H9 (cell line): ENCODE results near the gene TMEM35B. TPM values are rescaled to one million over a fixed set of nuclear protein-coding genes. Genes with fewer than 3 reads are reported as not detected.

Experiments
- DNase-seq: peaks from one replicate; pipeline ENCODE4 v3.0.0-alpha.2; 2017
- H2AFZ ChIP-seq: one replicate; pipeline ENCODE4 v1.6.1; 2013; ENCODE audit warnings: mild to moderate bottlenecking, low read length, control low read depth, moderate library complexity
- H2AK5ac ChIP-seq: 2 replicates; pipeline ENCODE4 v1.6.1; 2013; ENCODE audit warnings: low read length, control low read depth, mixed read lengths; ENCODE audit not compliant: insufficient read length
- H2BK120ac ChIP-seq: one replicate; pipeline ENCODE4 v1.6.1; 2013; ENCODE audit warnings: low read depth, mild to moderate bottlenecking, low read length, control low read depth, inconsistent platforms; ENCODE audit not compliant: poor library complexity, severe bottlenecking
- H2BK12ac ChIP-seq: 2 replicates; pipeline ENCODE4 v1.6.1; 2013; ENCODE audit warnings: low read length, control low read depth, mixed read lengths, low read depth; ENCODE audit not compliant: insufficient read length
- H2BK15ac ChIP-seq: 2 replicates; pipeline ENCODE4 v1.6.1; 2013; ENCODE audit warnings: low read depth, low read length, control low read depth
- H2BK20ac ChIP-seq: one replicate; pipeline ENCODE4 v1.6.1; 2013; ENCODE audit warnings: low read depth, mild to moderate bottlenecking, low read length, control low read depth, inconsistent platforms; ENCODE audit not compliant: poor library complexity, severe bottlenecking
- H2BK5ac ChIP-seq: 2 replicates; pipeline ENCODE4 v1.6.1; 2013; ENCODE audit warnings: low read length, control low read depth, mixed read lengths; ENCODE audit not compliant: insufficient read length
- H3K14ac ChIP-seq: 2 replicates; pipeline ENCODE4 v1.6.1; 2013; ENCODE audit warnings: low read length, control low read depth; ENCODE audit not compliant: insufficient read depth
- H3K18ac ChIP-seq: 2 replicates; pipeline ENCODE4 v1.6.1; 2013; ENCODE audit warnings: low read depth, mild to moderate bottlenecking, mixed read lengths, low read length, control low read depth; ENCODE audit not compliant: insufficient read length
- H3K23ac ChIP-seq: 2 replicates; pipeline ENCODE4 v1.6.1; 2013; ENCODE audit warnings: low read length, control low read depth, mixed read lengths, low read depth; ENCODE audit not compliant: insufficient read length
- H3K23me2 ChIP-seq: 2 replicates; pipeline ENCODE4 v1.6.1; 2013; ENCODE audit warnings: low read depth, mild to moderate bottlenecking, mixed read lengths, low read length, control low read depth; ENCODE audit not compliant: insufficient read length, poor library complexity, severe bottlenecking
- H3K27ac ChIP-seq: 2 replicates; pipeline ENCODE4 v1.5.1; 2013; ENCODE audit warnings: low read length, control low read depth, mixed read lengths, low read depth; ENCODE audit not compliant: insufficient read length
- H3K27me3 ChIP-seq: 2 replicates; pipeline ENCODE4 v1.6.1; 2013; ENCODE audit warnings: low read length, control low read depth, inconsistent platforms; ENCODE audit not compliant: insufficient read depth
- H3K4ac ChIP-seq: 2 replicates; pipeline ENCODE4 v1.6.1; 2013; ENCODE audit warnings: low read depth, mild to moderate bottlenecking, control low read depth, inconsistent platforms, low read length, moderate library complexity
- H3K4me1 ChIP-seq: 2 replicates; pipeline ENCODE4 v1.6.1; 2013; ENCODE audit warnings: low read length, control low read depth, inconsistent platforms; ENCODE audit not compliant: insufficient read depth
- H3K4me2 ChIP-seq: 2 replicates; pipeline ENCODE4 v1.6.1; 2013; ENCODE audit warnings: low read length, control low read depth, mixed read lengths; ENCODE audit not compliant: insufficient read length, insufficient read depth
- H3K56ac ChIP-seq: 2 replicates; pipeline ENCODE4 v1.6.1; 2013; ENCODE audit warnings: low read depth, mild to moderate bottlenecking, mixed read lengths, low read length, control low read depth; ENCODE audit not compliant: insufficient read length
- H3K79me1 ChIP-seq: 2 replicates; pipeline ENCODE4 v1.6.1; 2013; ENCODE audit warnings: low read depth, mild to moderate bottlenecking, moderate library complexity, low read length, control low read depth, inconsistent platforms; ENCODE audit not compliant: insufficient read depth, poor library complexity, severe bottlenecking
- H3K79me2 ChIP-seq: 2 replicates; pipeline ENCODE4 v1.6.1; 2013; ENCODE audit warnings: low read length, control low read depth, inconsistent platforms; ENCODE audit not compliant: insufficient read depth
- H3K9ac ChIP-seq: 2 replicates; pipeline ENCODE4 v1.6.1; 2013; ENCODE audit warnings: low read length, control low read depth, mixed read lengths; ENCODE audit not compliant: insufficient read length; ENCODE audit errors: extremely low read depth
- H3K9me3 ChIP-seq: one replicate; pipeline ENCODE4 v1.6.1; 2013; ENCODE audit warnings: low read depth, low read length, inconsistent platforms; ENCODE audit not compliant: control insufficient read depth
- H3T11ph ChIP-seq: one replicate; pipeline ENCODE4 v1.6.1; 2013; ENCODE audit warnings: mild to moderate bottlenecking, low read length, control low read depth, inconsistent platforms
- H4K20me1 ChIP-seq: one replicate; pipeline ENCODE4 v1.6.1; 2013; ENCODE audit not compliant: control insufficient read depth, insufficient read length, insufficient read depth
- H4K5ac ChIP-seq: 2 replicates; pipeline ENCODE4 v1.6.1; 2013; ENCODE audit warnings: low read depth, mild to moderate bottlenecking, mixed read lengths, low read length, control low read depth; ENCODE audit not compliant: insufficient read length
- H4K8ac ChIP-seq: replicated peaks from 2 replicates; pipeline ENCODE4 v1.6.1; 2013; ENCODE audit warnings: low read length, control low read depth, mixed read lengths, low read depth; ENCODE audit not compliant: insufficient read length
- H4K91ac ChIP-seq: 2 replicates; pipeline ENCODE4 v1.6.1; 2013; ENCODE audit warnings: low read depth, mild to moderate bottlenecking, moderate library complexity, mixed read lengths, low read length, control low read depth; ENCODE audit not compliant: insufficient read length
- H3K27ac Mint-ChIP-seq, 3 experiments: 2 replicates in 2 of 3; 3 replicates in 1 of 3; pipeline ENCODE4 v1.8.0; 2020 to 2021; ENCODE audit warnings: mixed read lengths in 3 of 3, mild to moderate bottlenecking in 1 of 3, moderate library complexity in 1 of 3
- H3K27me3 Mint-ChIP-seq: 2 replicates; pipeline ENCODE4 v1.8.0; 2021; ENCODE audit warnings: low read depth, mild to moderate bottlenecking, moderate library complexity, mixed read lengths
- H3K36me3 Mint-ChIP-seq, 3 experiments: 2 replicates in 2 of 3; 3 replicates in 1 of 3; pipeline ENCODE4 v1.8.0; 2020 to 2021; ENCODE audit warnings: low read depth in 3 of 3, mixed read lengths in 3 of 3; ENCODE audit not compliant: insufficient read depth in 1 of 3
- H3K4me1 Mint-ChIP-seq, 2 experiments: 2 replicates each; pipeline ENCODE4 v1.8.0; 2020; ENCODE audit warnings: mixed read lengths in 2 of 2
- H3K4me3 Mint-ChIP-seq, 2 experiments: 2 replicates in 1 of 2; 3 replicates in 1 of 2; pipeline ENCODE4 v1.8.0; 2020 to 2021; ENCODE audit warnings: mild to moderate bottlenecking in 2 of 2, mixed read lengths in 2 of 2, moderate library complexity in 1 of 2
- H3K9me3 Mint-ChIP-seq, 2 experiments: 2 replicates in 1 of 2; 3 replicates in 1 of 2; pipeline ENCODE4 v1.8.0; 2020; ENCODE audit warnings: mild to moderate bottlenecking in 2 of 2, mixed read lengths in 2 of 2, moderate library complexity in 1 of 2
- CTCF ChIP-seq: fragments of 200-600 bp; sonication (generic); conservative IDR thresholded peaks from 3 replicates; pipeline ENCODE4 v1.8.0; 2021; ENCODE audit warnings: antibody characterized with exemption, mild to moderate bottlenecking
- WGBS: extraction: QIAGEN DNeasy Blood & Tissue Kit; methylation state at CpG from one replicate; pipeline ENCODE4 v1.1.7; 2013; ENCODE audit warnings: missing lambda C conversion rate, low lambda C conversion rate, mixed read lengths; ENCODE audit not compliant: insufficient read length; ENCODE audit errors: extremely low coverage; 5-methylcytosine and 5-hydroxymethylcytosine counted together
- total RNA-seq: library from RNA; stranded (reverse); gene quantifications from 2 replicates; pipeline ENCODE4 v1.2.1, GENCODE V29; 2021

Gene TMEM35B
- total RNA-seq, 1 experiment from 2014 or later, result 7.7 TPM

GRCh38 chr1:34987018-34987417, 1.9 kb upstream of the TMEM35B start:
- Histone ChIP-seq H4K20me1 (no peaks in the 10 kb centered on the region), H3K56ac (no peak overlapping the region), H3K79me1 (no peaks in the 10 kb centered on the region), H2BK15ac (no peak overlapping the region), H3K23ac (no peak overlapping the region), H4K8ac (no peak overlapping the region), H3K9me3 (no peaks in the 10 kb centered on the region), H2BK5ac (no peak overlapping the region), H3K4ac (no peak overlapping the region), H3K18ac (no peak overlapping the region), H3K27me3 (no peaks in the 10 kb centered on the region), H2BK12ac (no peak overlapping the region), H3K23me2 (peaks cover 4% of the 10 kb centered on the region), H2BK120ac (no peak overlapping the region), H3K14ac (no peak overlapping the region), H3K27ac (no peak overlapping the region), H3T11ph (no peak overlapping the region), H4K91ac (no peak overlapping the region), H4K5ac (no peak overlapping the region), H2BK20ac (no peak overlapping the region), H2AK5ac (no peak overlapping the region), H3K4me2 (no peak overlapping the region), H2AFZ (no peak overlapping the region), H3K4me1 (0 out of 2 replicates have a peak, but pooled peaks cover 3% of the 10 kb centered on the region), H3K79me2 (no peaks in the 10 kb centered on the region), H3K9ac (no peak overlapping the region)
- no CpG with 5 or more reads among the region's 2 CpGs for WGBS
- H3K36me3 Mint-ChIP-seq, result no peaks in the 10 kb centered on the region; a peak in 1 of 7 replicates
- H3K27ac Mint-ChIP-seq, result no peak overlapping the region
- no peak overlapping the region for H3K4me3 Mint-ChIP-seq
- no peaks in the 10 kb centered on the region for H3K9me3 Mint-ChIP-seq
- H3K4me1 Mint-ChIP-seq, result peaks cover 11 to 12% of the 10 kb centered on the region in 2 experiments
- no peak for TF ChIP-seq CTCF
- DNase-seq, result no peak
- no peaks in the 10 kb centered on the region for H3K27me3 Mint-ChIP-seq
